Common myeloid progenitor, CD34-positive (primary cell): ENCODE results near the gene HDLBP.
A peak's percentile ranks its signal among the peaks of the same experiment; 100 is the strongest.

Experiments
- CTCF ChIA-PET: fragments of 350-600 bp; sonication (Branson Sonifier 250); formaldehyde crosslinking; loops from one replicate; lab custom pipeline; 2021; ENCODE audit warnings: antibody characterized with exemption; lab: Charles Lee
- POLR2A ChIA-PET: fragments of 350-600 bp; sonication (Branson Sonifier 250); formaldehyde crosslinking; loops from one replicate; lab custom pipeline; 2021; ENCODE audit warnings: antibody characterized with exemption; lab: Charles Lee
- DNase-seq, 3 donors: peaks; one replicate each; pipeline versions ENCODE4 v3.0.0 to v3.0.0-alpha.2; 2013
- H3K27ac ChIP-seq, 2 experiments: 1 replicate in 1 of 2; 2 replicates in 1 of 2; pipeline ENCODE4 v1.7.0; 2013; ENCODE audit warnings: inconsistent platforms in 2 of 2, low read length in 2 of 2, mild to moderate bottlenecking in 2 of 2, low read depth in 1 of 2, moderate library complexity in 1 of 2; ENCODE audit not compliant: severe bottlenecking in 2 of 2, insufficient read depth in 1 of 2, poor library complexity in 1 of 2
- H3K27me3 ChIP-seq, 5 experiments: replicated peaks in 2 of 5; 1 replicate in 3 of 5; 2 replicates in 2 of 5; pipeline versions ENCODE4 v1.6.1 to v1.7.0; 2013; ENCODE audit warnings: low read length in 4 of 5, mild to moderate bottlenecking in 2 of 5, moderate library complexity in 2 of 5, inconsistent platforms in 1 of 5; ENCODE audit not compliant: insufficient read depth in 5 of 5, control insufficient read depth in 4 of 5
- H3K36me3 ChIP-seq, 4 experiments: 1 replicate in 2 of 4; 2 replicates in 2 of 4; pipeline versions ENCODE4 v1.6.1 to v1.7.0; 2013; ENCODE audit warnings: low read length in 3 of 4, control low read depth in 1 of 4, mild to moderate bottlenecking in 1 of 4; ENCODE audit not compliant: control insufficient read depth in 4 of 4, insufficient read depth in 4 of 4
- H3K4me1 ChIP-seq, 4 experiments: 1 replicate in 3 of 4; 2 replicates in 1 of 4; pipeline versions ENCODE4 v1.6.1 to v1.7.1; 2013; ENCODE audit warnings: low read length in 3 of 4, mild to moderate bottlenecking in 3 of 4, control low read depth in 1 of 4, inconsistent platforms in 1 of 4, moderate library complexity in 1 of 4; ENCODE audit not compliant: control insufficient read depth in 4 of 4, insufficient read depth in 4 of 4; ENCODE audit errors: control extremely low read depth in 1 of 4
- H3K4me3 ChIP-seq, 7 experiments: 1 replicate in 4 of 7; 2 replicates in 3 of 7; pipeline versions ENCODE4 v1.5.1 to v1.7.0; 2013; ENCODE audit warnings: mild to moderate bottlenecking in 7 of 7, low read length in 6 of 7, moderate library complexity in 6 of 7, inconsistent platforms in 2 of 7, low read depth in 2 of 7, control low read depth in 1 of 7; ENCODE audit not compliant: insufficient read depth in 4 of 7, control insufficient read depth in 1 of 7; ENCODE audit errors: extremely low read depth in 1 of 7
- H3K9me3 ChIP-seq, 5 experiments: 1 replicate in 4 of 5; 2 replicates in 1 of 5; pipeline versions ENCODE4 v1.6.1 to v1.7.1; 2013; ENCODE audit warnings: low read length in 4 of 5, mild to moderate bottlenecking in 2 of 5, inconsistent platforms in 1 of 5, low read depth in 1 of 5, moderate library complexity in 1 of 5; ENCODE audit not compliant: control insufficient read depth in 4 of 5, insufficient read depth in 2 of 5; ENCODE audit errors: control extremely low read depth in 1 of 5
- WGBS: methylation state at CpG from one replicate; pipeline ENCODE4 v1.1.5; 2013; ENCODE audit not compliant: insufficient coverage; 5-methylcytosine and 5-hydroxymethylcytosine counted together

HDLBP gene

GRCh38 chr2:241273210-241274020, 42.1 kb downstream of the HDLBP start:
- Histone ChIP-seq H3K36me3 (peaks cover 0 to 11% (median 1%) of the 10 kb centered on the region in 4 experiments), H3K4me3 (peak overlapping the region; percentile 27 to 85 (median 60)), H3K27me3 (no peaks in the 10 kb centered on the region), H3K4me1 (peaks cover 7 to 26% (median 20%) of the 10 kb centered on the region in 4 experiments), H3K27ac (peak overlapping the region in 1 of 2 experiments; percentile 8), H3K9me3 (no peaks in the 10 kb centered on the region)
- ChIA-PET POLR2A (interaction anchor here (1.1 kb wide), 1 partner anchor 41 kb away, joined by 3 read pairs; no protein-coding TSS in a partner anchor), CTCF (interaction anchor here (1.8 kb wide), 1 partner anchor 16 kb away, joined by 4 read pairs; no protein-coding TSS in a partner anchor)
- peak in 2 of 3 donors; percentile 55 to 64 for DNase-seq
- WGBS, result 73% methylated on average over 19 of the region's 21 CpGs

GRCh38 chr2:241272303-241273209, 42.9 kb downstream of the HDLBP start:
- ChIA-PET POLR2A (interaction anchor here (0.6 to 1.1 kb wide), 3 partner anchors 26 to 56 kb away, joined by 3 to 4 read pairs (median 3); no protein-coding TSS in a partner anchor), CTCF (no interaction called here)
- WGBS, result 0% methylated on average over 54 of the region's 102 CpGs

DNA sequence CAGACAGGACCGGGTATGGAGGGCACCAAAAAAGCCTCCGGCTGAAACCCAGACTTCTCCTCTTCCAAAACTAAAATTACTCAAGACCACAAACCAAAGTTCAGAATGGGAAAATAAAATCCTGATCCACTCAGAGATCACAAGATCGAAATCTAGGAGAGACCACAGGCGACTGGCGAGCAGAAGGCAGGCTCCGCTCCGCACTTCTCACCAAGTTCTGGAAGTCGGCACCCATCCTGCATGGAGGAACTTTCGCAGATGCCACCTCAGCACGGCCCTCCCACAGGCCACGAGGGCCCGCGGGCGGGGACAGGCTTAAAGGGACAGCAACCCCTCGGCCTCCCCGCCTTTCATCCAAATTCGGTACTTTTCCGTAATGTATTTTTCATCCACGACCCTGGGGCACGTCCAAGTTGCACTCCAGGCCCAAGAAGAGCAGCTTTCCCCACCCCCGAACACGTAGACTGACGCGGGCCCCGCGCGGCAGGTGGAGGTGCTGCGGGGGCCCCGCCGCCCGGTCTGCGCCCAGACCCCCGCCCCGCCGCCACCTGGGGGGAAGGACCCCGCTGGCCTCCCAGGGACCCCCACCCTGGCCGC, 43.7 kb downstream of the HDLBP start:
- 0% methylated on average over 29 of the region's 37 CpGs for WGBS
- POLR2A ChIA-PET, result interaction anchor here (0.6 to 1.4 kb wide), 4 partner anchors 27 to 57 kb away, joined by 3 to 4 read pairs (median 3); partner anchors contain the start of genes HDLBP and SEPTIN2
- peak; percentile 59 to 79 (median 69) for DNase-seq
- H3K4me1 ChIP-seq, result peaks cover 7 to 26% (median 20%) of the 10 kb centered on the region in 4 experiments
- peak overlapping the region; percentile 74 to 85 (median 81) for H3K4me3 ChIP-seq
- peak overlapping the region in 1 of 2 experiments; percentile 73 for H3K27ac ChIP-seq
- H3K27me3 ChIP-seq, result no peaks in the 10 kb centered on the region
- CTCF ChIA-PET, result interaction anchor here (0.8 kb wide), 1 partner anchor 60 kb away, joined by 3 read pairs; no protein-coding TSS in a partner anchor
- H3K9me3 ChIP-seq, result no peaks in the 10 kb centered on the region
- peaks cover 1 to 25% (median 9%) of the 10 kb centered on the region in 4 experiments for H3K36me3 ChIP-seq

More at GRCh38 chr2:241272303-241273209, 42.9 kb downstream of the HDLBP start:
- peaks cover 0 to 19% (median 5%) of the 10 kb centered on the region in 4 experiments for H3K36me3 ChIP-seq
- H3K27me3 ChIP-seq, result no peaks in the 10 kb centered on the region
- H3K4me3 ChIP-seq, result peak overlapping the region; percentile 74 to 85 (median 81)
- DNase-seq, result peak; percentile 52 to 75 (median 71)
- H3K4me1 ChIP-seq, result peaks cover 7 to 26% (median 20%) of the 10 kb centered on the region in 4 experiments
- no peaks in the 10 kb centered on the region for H3K9me3 ChIP-seq
- H3K27ac ChIP-seq, result peak overlapping the region in 1 of 2 experiments; percentile 73

- H3K36me3 ChIP-seq, result peaks cover 5 to 35% (median 18%) of the 10 kb centered on the region in 4 experiments
- WGBS, result 95% methylated on average over 5 of the region's 5 CpGs
- H3K9me3 ChIP-seq, result no peaks in the 10 kb centered on the region
- H3K27ac ChIP-seq, result no peak overlapping the region
- no peak for DNase-seq
- ChIA-PET POLR2A (interaction anchor here (1.4 kb wide), 1 partner anchor 45 kb away, joined by 3 read pairs; the partner anchor contains the start of genes HDLBP and SEPTIN2), CTCF (no interaction called here)
- no peak overlapping the region for H3K4me3 ChIP-seq
- no peaks in the 10 kb centered on the region for H3K27me3 ChIP-seq
- peaks cover 7 to 26% (median 20%) of the 10 kb centered on the region in 4 experiments for H3K4me1 ChIP-seq
Measured at GRCh38 chr2:241270531-241270930, 44.9 kb downstream of the HDLBP start.

DNA sequence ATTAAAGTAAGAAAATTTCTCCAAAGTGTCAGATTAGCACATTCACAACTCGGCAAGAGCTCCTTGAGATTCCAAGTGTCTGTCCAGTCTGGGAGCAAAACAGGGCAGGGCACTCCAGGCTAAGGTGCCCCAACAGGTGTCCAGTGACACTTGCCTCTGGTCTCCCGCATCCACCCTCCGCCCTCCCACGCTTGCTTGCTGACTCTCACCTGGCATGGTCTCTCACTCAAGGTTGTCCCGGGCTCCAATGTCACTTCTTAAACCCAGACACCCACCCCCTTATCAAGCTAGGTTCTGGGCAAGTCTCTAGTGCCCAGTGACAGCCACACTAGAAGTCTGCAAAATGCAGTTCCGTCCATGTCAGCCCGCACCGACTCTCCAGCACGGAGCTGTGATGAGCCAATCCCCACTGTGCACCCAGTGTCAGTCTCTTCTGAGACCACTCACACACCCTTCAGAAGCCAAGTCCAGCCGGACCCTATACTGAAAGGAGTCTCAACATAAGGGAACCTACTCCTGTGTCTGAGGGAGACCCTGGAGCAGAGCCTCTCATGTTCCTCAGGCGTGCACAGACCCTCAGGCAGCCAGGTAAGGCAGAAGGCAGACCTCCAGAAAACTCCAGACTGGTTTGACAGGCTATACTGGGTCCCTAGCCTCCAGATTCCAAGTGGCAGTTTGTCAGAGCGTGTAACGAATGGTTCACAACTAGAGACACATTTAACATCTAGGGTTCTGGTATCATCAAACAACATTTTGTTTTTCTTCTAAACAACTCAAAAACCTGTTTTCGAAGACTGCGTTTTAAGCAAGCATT, 45.6 kb downstream of the HDLBP start:
- Histone ChIP-seq H3K4me3 (no peak overlapping the region), H3K27me3 (no peaks in the 10 kb centered on the region), H3K9me3 (no peaks in the 10 kb centered on the region), H3K4me1 (peaks cover 7 to 26% (median 20%) of the 10 kb centered on the region in 4 experiments), H3K36me3 (peaks cover 5 to 38% (median 22%) of the 10 kb centered on the region in 4 experiments), H3K27ac (no peak overlapping the region)
- 98% methylated on average over 13 of the region's 15 CpGs for WGBS
- DNase-seq, result no peak
- ChIA-PET CTCF (no interaction called here), POLR2A (no interaction called here)
